ENCODE data around the gene HAP1.

DNA sequence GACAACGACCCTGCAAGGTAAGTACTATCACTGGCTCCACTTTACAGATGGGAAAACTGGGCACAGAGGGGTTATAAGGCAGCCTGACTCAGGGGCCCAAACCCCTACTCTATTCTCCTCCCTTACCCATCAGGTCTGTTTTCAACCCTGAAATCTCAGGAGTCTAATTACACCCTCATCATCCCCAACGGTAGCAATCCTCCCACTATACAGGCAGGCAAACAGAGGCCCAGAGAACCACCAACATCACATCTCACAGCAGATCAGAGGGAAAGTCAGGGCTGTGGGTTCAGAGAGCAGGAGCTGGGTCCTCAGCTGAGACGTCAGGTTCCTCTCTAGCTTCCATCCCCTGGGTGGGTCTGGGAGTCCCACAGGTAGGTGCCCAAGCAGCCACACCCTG is 35.5 kb upstream of the HAP1 start:
- no peak for TF ChIP-seq EZH2 (IDR thresholded peaks at IDR 0.05; ENCODE audit: borderline replicate concordance, low read length)
- TF ChIP-seq, protein P1, sequence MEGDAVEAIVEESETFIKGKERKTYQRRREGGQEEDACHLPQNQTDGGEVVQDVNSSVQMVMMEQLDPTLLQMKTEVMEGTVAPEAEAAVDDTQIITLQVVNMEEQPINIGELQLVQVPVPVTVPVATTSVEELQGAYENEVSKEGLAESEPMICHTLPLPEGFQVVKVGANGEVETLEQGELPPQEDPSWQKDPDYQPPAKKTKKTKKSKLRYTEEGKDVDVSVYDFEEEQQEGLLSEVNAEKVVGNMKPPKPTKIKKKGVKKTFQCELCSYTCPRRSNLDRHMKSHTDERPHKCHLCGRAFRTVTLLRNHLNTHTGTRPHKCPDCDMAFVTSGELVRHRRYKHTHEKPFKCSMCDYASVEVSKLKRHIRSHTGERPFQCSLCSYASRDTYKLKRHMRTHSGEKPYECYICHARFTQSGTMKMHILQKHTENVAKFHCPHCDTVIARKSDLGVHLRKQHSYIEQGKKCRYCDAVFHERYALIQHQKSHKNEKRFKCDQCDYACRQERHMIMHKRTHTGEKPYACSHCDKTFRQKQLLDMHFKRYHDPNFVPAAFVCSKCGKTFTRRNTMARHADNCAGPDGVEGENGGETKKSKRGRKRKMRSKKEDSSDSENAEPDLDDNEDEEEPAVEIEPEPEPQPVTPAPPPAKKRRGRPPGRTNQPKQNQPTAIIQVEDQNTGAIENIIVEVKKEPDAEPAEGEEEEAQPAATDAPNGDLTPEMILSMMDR (IDR thresholded peaks at IDR 0.05; ENCODE audit: low read length), result no peak
